ENCODE results near the gene ZNRF3.

The ZNRF3 gene

GRCh38 chr22:29049655-29050263, 166.4 kb downstream of the ZNRF3 start:
- Histone ChIP-seq H3K4ac (ENCODE audit: low read depth in 1 of 2, low read length in 2 of 2) (no peak overlapping the region), H3K9ac (ENCODE audit: low read length) (no peak overlapping the region), H3K4me2 (ENCODE audit: low read length, poor library complexity, severe bottlenecking) (no peak overlapping the region), H4K91ac (ENCODE audit: low read length) (peak overlapping the region; percentile 43), H3K18ac (ENCODE audit: low read depth in 1 of 2, low read length in 2 of 2) (no peak overlapping the region), H3K23ac (ENCODE audit: low read length in 2 of 2) (no peak overlapping the region), H2AK5ac (ENCODE audit: low read length, severe bottlenecking) (no peak overlapping the region), H3K14ac (ENCODE audit: low read length in 2 of 2) (no peak overlapping the region), H3K4me3 (ENCODE audit: insufficient read depth in 1 of 2, low read depth in 1 of 2, low read length in 2 of 2) (no peak overlapping the region), H2BK5ac (ENCODE audit: low read depth, low read length, poor library complexity, severe bottlenecking) (no peak overlapping the region), H3K27ac (ENCODE audit: low read length, poor library complexity, severe bottlenecking) (no peak overlapping the region), H3K27me3 (ENCODE audit: control insufficient read depth in 1 of 2, insufficient read depth in 1 of 2, low read length in 2 of 2) (no peaks in the 10 kb centered on the region), H3K79me1 (replicated peaks; ENCODE audit: low read length, poor library complexity, severe bottlenecking) (peaks cover 14% of the 10 kb centered on the region), H4K8ac (ENCODE audit: low read length) (no peak overlapping the region), H2BK120ac (ENCODE audit: low read depth, low read length) (no peak overlapping the region), H2AFZ (ENCODE audit: low read depth, low read length) (no peak overlapping the region), H3K9me3 (ENCODE audit: control insufficient read depth, low read length) (no peaks in the 10 kb centered on the region), H2BK12ac (ENCODE audit: low read length in 2 of 2) (no peak overlapping the region), H3K4me1 (ENCODE audit: control insufficient read depth, insufficient read depth, low read depth, low read length) (peaks cover 5% of the 10 kb centered on the region), H3K36me3 (ENCODE audit: control insufficient read depth in 1 of 2, insufficient read depth in 2 of 2, low read depth in 1 of 2, low read length in 2 of 2) (peaks cover 49 to 54% of the 10 kb centered on the region in 2 experiments), H2BK15ac (ENCODE audit: low read depth, poor library complexity, severe bottlenecking) (no peak overlapping the region)
- no peak for DNase-seq
- WGBS = 95% methylated on average over 38 of the region's 38 CpGs

DNA sequence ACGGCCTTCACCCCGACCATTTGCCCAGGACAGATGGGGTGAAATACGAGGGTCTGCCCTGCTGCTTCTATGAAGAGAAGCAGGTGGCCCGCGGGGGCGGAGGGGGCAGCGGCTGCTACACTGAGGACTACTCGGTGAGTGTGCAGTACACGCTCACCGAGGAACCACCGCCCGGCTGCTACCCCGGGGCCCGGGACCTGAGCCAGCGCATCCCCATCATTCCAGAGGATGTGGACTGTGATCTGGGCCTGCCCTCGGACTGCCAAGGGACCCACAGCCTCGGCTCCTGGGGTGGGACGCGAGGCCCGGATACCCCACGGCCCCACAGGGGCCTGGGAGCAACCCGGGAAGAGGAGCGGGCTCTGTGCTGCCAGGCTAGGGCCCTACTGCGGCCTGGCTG, 167.1 kb downstream of the ZNRF3 start:
- Histone ChIP-seq H3K4me1 (ENCODE audit: control insufficient read depth, insufficient read depth, low read depth, low read length) (peaks cover 1% of the 10 kb centered on the region), H3K18ac (ENCODE audit: low read depth in 1 of 2, low read length in 2 of 2) (no peak overlapping the region), H2BK15ac (ENCODE audit: low read depth, poor library complexity, severe bottlenecking) (no peak overlapping the region), H3K4ac (ENCODE audit: low read depth in 1 of 2, low read length in 2 of 2) (no peak overlapping the region), H2BK12ac (ENCODE audit: low read length in 2 of 2) (no peak overlapping the region), H2BK5ac (ENCODE audit: low read depth, low read length, poor library complexity, severe bottlenecking) (no peak overlapping the region), H3K79me1 (replicated peaks; ENCODE audit: low read length, poor library complexity, severe bottlenecking) (peaks cover 14% of the 10 kb centered on the region), H3K14ac (ENCODE audit: low read length in 2 of 2) (no peak overlapping the region), H3K27ac (ENCODE audit: low read length, poor library complexity, severe bottlenecking) (no peak overlapping the region), H3K36me3 (ENCODE audit: control insufficient read depth in 1 of 2, insufficient read depth in 2 of 2, low read depth in 1 of 2, low read length in 2 of 2) (peaks cover 49 to 54% of the 10 kb centered on the region in 2 experiments), H3K9ac (ENCODE audit: low read length) (no peak overlapping the region), H3K27me3 (ENCODE audit: control insufficient read depth in 1 of 2, insufficient read depth in 1 of 2, low read length in 2 of 2) (no peaks in the 10 kb centered on the region), H2BK120ac (ENCODE audit: low read depth, low read length) (no peak overlapping the region), H2AFZ (ENCODE audit: low read depth, low read length) (no peak overlapping the region), H3K4me2 (ENCODE audit: low read length, poor library complexity, severe bottlenecking) (no peak overlapping the region), H4K8ac (ENCODE audit: low read length) (no peak overlapping the region), H3K4me3 (ENCODE audit: insufficient read depth in 1 of 2, low read depth in 1 of 2, low read length in 2 of 2) (no peak overlapping the region), H3K23ac (ENCODE audit: low read length in 2 of 2) (no peak overlapping the region), H2AK5ac (ENCODE audit: low read length, severe bottlenecking) (no peak overlapping the region), H4K91ac (ENCODE audit: low read length) (no peak overlapping the region), H3K9me3 (ENCODE audit: control insufficient read depth, low read length) (no peaks in the 10 kb centered on the region)
- 95% methylated on average over 24 of the region's 24 CpGs for WGBS
- DNase-seq = no peak

- no peak overlapping the region for H3K4me2 ChIP-seq (ENCODE audit: low read length, poor library complexity, severe bottlenecking)
- H4K8ac ChIP-seq (ENCODE audit: low read length) = no peak overlapping the region
- no peak overlapping the region for H2BK12ac ChIP-seq (ENCODE audit: low read length in 2 of 2)
- no peaks in the 10 kb centered on the region for H3K4me1 ChIP-seq (ENCODE audit: control insufficient read depth, insufficient read depth, low read depth, low read length)
- H3K36me3 ChIP-seq (ENCODE audit: control insufficient read depth in 1 of 2, insufficient read depth in 2 of 2, low read depth in 1 of 2, low read length in 2 of 2) = peaks cover 24 to 38% of the 10 kb centered on the region in 2 experiments
- H3K18ac ChIP-seq (ENCODE audit: low read depth in 1 of 2, low read length in 2 of 2) = no peak overlapping the region
- H4K91ac ChIP-seq (ENCODE audit: low read length) = no peak overlapping the region
- no peak overlapping the region for H2AK5ac ChIP-seq (ENCODE audit: low read length, severe bottlenecking)
- no peak overlapping the region for H2BK15ac ChIP-seq (ENCODE audit: low read depth, poor library complexity, severe bottlenecking)
- DNase-seq = no peak
- no peak overlapping the region for H3K9ac ChIP-seq (ENCODE audit: low read length)
- H2BK5ac ChIP-seq (ENCODE audit: low read depth, low read length, poor library complexity, severe bottlenecking) = no peak overlapping the region
- peaks cover 4% of the 10 kb centered on the region for H3K79me1 ChIP-seq (replicated peaks; ENCODE audit: low read length, poor library complexity, severe bottlenecking)
- no peak overlapping the region for H3K14ac ChIP-seq (ENCODE audit: low read length in 2 of 2)
- no peak overlapping the region for H2AFZ ChIP-seq (ENCODE audit: low read depth, low read length)
- H3K27me3 ChIP-seq (ENCODE audit: control insufficient read depth in 1 of 2, insufficient read depth in 1 of 2, low read length in 2 of 2) = no peaks in the 10 kb centered on the region
- no peak overlapping the region for H3K4ac ChIP-seq (ENCODE audit: low read depth in 1 of 2, low read length in 2 of 2)
- H3K9me3 ChIP-seq (ENCODE audit: control insufficient read depth, low read length) = no peaks in the 10 kb centered on the region
- no peak overlapping the region for H2BK120ac ChIP-seq (ENCODE audit: low read depth, low read length)
- H3K4me3 ChIP-seq (ENCODE audit: insufficient read depth in 1 of 2, low read depth in 1 of 2, low read length in 2 of 2) = no peak overlapping the region
- H3K27ac ChIP-seq (ENCODE audit: low read length, poor library complexity, severe bottlenecking) = no peak overlapping the region
- WGBS = 93% methylated on average over 8 of the region's 8 CpGs
- no peak overlapping the region for H3K23ac ChIP-seq (ENCODE audit: low read length in 2 of 2)
Measured at GRCh38 chr22:29053048-29053702, 169.8 kb downstream of the ZNRF3 start.

DNA sequence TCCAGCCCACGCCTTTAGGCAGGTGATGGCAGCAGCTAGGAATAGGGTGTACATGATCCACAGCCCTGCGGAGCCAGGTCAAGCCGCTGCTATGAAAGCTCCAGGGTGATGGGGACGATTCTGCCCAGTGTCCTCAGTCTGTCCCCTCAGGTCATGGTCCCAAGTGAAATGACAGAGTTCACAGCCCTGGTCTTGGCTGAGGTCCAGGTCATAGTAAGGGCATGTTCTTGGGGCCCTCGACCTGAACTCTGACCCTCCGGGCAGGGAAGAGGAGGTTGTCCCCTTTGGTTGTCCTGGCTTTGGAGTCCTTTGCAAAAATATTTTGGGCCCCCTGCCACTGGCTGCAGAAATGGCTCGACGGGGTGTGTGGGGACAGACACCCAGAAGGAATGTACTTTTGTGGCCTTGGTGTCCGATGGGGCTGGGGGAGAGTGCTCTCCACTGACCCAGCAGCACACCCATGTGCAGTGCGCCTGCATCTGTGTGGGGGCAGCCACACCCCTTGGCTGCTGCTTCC, 170.9 kb downstream of the ZNRF3 start:
- Histone ChIP-seq H3K4me2 (ENCODE audit: low read length, poor library complexity, severe bottlenecking) (no peak overlapping the region), H2AFZ (ENCODE audit: low read depth, low read length) (no peak overlapping the region), H2AK5ac (ENCODE audit: low read length, severe bottlenecking) (no peak overlapping the region), H3K27ac (ENCODE audit: low read length, poor library complexity, severe bottlenecking) (no peak overlapping the region), H2BK120ac (ENCODE audit: low read depth, low read length) (no peak overlapping the region), H2BK5ac (ENCODE audit: low read depth, low read length, poor library complexity, severe bottlenecking) (no peak overlapping the region), H2BK15ac (ENCODE audit: low read depth, poor library complexity, severe bottlenecking) (no peak overlapping the region), H3K18ac (ENCODE audit: low read depth in 1 of 2, low read length in 2 of 2) (no peak overlapping the region), H3K4ac (ENCODE audit: low read depth in 1 of 2, low read length in 2 of 2) (no peak overlapping the region), H3K36me3 (ENCODE audit: control insufficient read depth in 1 of 2, insufficient read depth in 2 of 2, low read depth in 1 of 2, low read length in 2 of 2) (peaks cover 12 to 26% of the 10 kb centered on the region in 2 experiments), H3K4me3 (ENCODE audit: insufficient read depth in 1 of 2, low read depth in 1 of 2, low read length in 2 of 2) (no peak overlapping the region), H3K27me3 (ENCODE audit: control insufficient read depth in 1 of 2, insufficient read depth in 1 of 2, low read length in 2 of 2) (no peaks in the 10 kb centered on the region), H4K8ac (ENCODE audit: low read length) (no peak overlapping the region), H3K9ac (ENCODE audit: low read length) (no peak overlapping the region), H3K23ac (ENCODE audit: low read length in 2 of 2) (no peak overlapping the region), H3K9me3 (ENCODE audit: control insufficient read depth, low read length) (no peaks in the 10 kb centered on the region), H3K79me1 (replicated peaks; ENCODE audit: low read length, poor library complexity, severe bottlenecking) (no peaks in the 10 kb centered on the region), H2BK12ac (ENCODE audit: low read length in 2 of 2) (no peak overlapping the region), H3K14ac (ENCODE audit: low read length in 2 of 2) (no peak overlapping the region), H3K4me1 (ENCODE audit: control insufficient read depth, insufficient read depth, low read depth, low read length) (no peaks in the 10 kb centered on the region), H4K91ac (ENCODE audit: low read length) (no peak overlapping the region)
- WGBS = 94% methylated on average over 10 of the region's 10 CpGs
- no peak for DNase-seq
